Heart right ventricle (tissue), 16 donors: Measurements from ENCODE around the gene MFRP. TPM values are rescaled to one million over a fixed set of nuclear protein-coding genes. Genes with fewer than 3 reads are reported as not detected.

Experiments used
- ATAC-seq, 8 donors: fragments of 200-7000 bp; cut with Tn5 transposase; one replicate each; pipeline ENCODE4 v1.9.1; 2020; ENCODE audit warnings: mild to moderate bottlenecking in 8 of 8, moderate library complexity in 8 of 8, moderate number of reproducible peaks in 1 of 8
- DNase-seq, 2 donors: peaks; one replicate each; pipeline ENCODE4 v3.0.0-alpha.2; 2020
- H3K27ac ChIP-seq, 10 donors: fragments of 200-600 bp; sonication (generic) in 2 of 10; one replicate each; pipeline versions ENCODE4 v1.5.0 to v1.8.0; 2020 to 2022; ENCODE audit warnings: mild to moderate bottlenecking in 3 of 10
- H3K27me3 ChIP-seq, 7 donors: fragments of 200-600 bp; one replicate each; pipeline ENCODE4 v1.8.0; 2021 to 2022; ENCODE audit warnings: mild to moderate bottlenecking in 2 of 7
- H3K36me3 ChIP-seq, 9 donors: fragments of 200-600 bp; sonication (generic) in 1 of 9; one replicate each; pipeline versions ENCODE4 v1.5.0 to v1.8.0; 2020 to 2022; ENCODE audit warnings: mild to moderate bottlenecking in 2 of 9
- H3K4me1 ChIP-seq, 9 donors: fragments of 200-600 bp; sonication (generic) in 1 of 9; one replicate each; pipeline versions ENCODE4 v1.5.0 to v1.8.0; 2020 to 2022; ENCODE audit warnings: mild to moderate bottlenecking in 4 of 9
- H3K4me3 ChIP-seq, 10 donors: fragments of 200-600 bp; sonication (generic) in 2 of 10; one replicate each; pipeline versions ENCODE4 v1.5.0 to v1.8.0; 2020 to 2022; ENCODE audit warnings: mild to moderate bottlenecking in 7 of 10, moderate library complexity in 2 of 10
- H3K9me3 ChIP-seq, 11 donors: fragments of 200-600 bp in 10 of 11; sonication (generic) in 2 of 11; one replicate each; pipeline versions ENCODE4 v1.5.0 to v1.8.0; 2013 to 2022; ENCODE audit warnings: mild to moderate bottlenecking in 2 of 11, control low read depth in 1 of 11, moderate library complexity in 1 of 11
- CTCF ChIP-seq, 9 donors: fragments of 200-600 bp; sonication (generic) in 2 of 9; IDR thresholded peaks; one replicate each; pipeline versions ENCODE4 v1.5.0 to v1.8.0; 2021 to 2022; ENCODE audit warnings: antibody characterized with exemption in 9 of 9, mild to moderate bottlenecking in 5 of 9, moderate library complexity in 1 of 9
- WGBS, 2 donors: extraction: QIAGEN DNeasy Blood & Tissue Kit; methylation state at CpG; one replicate each; pipeline ENCODE4 v1.1.7; 2013; ENCODE audit warnings: inconsistent platforms in 1 of 2; 5-methylcytosine and 5-hydroxymethylcytosine counted together
- intact Hi-C, 10 donors: fragments of 100-400 bp; cut with DNase I; formaldehyde crosslinking; loops; one replicate each; pipeline versions ENCODE4 v1.11.1 to v1.14.2; 2022
- polyA plus RNA-seq, 2 donors: library from polyadenylated mRNA; stranded (reverse); fragments of 200-250 nt; gene quantifications; one replicate each; pipeline ENCODE4 v1.2.3, GENCODE V29; 2013
- total RNA-seq, 10 donors: library from RNA; stranded (reverse); fragmentation: NEBNext Ultra II Directional in 3 of 10; extraction: Animal tissue kit (Norgen Biotek cat#: 25700) in 3 of 10; gene quantifications; one replicate each; pipeline versions ENCODE4 v1.2.1 to v1.2.4, GENCODE V29; 2021 to 2023
- donor health status: Arrhythmogenic right ventricular cardiomyopathy.
- donor health status: ischemic (EF 13 %, LVEDD 7.1; RV severe dilation, severe dysfunction).
- donor health status: healthy with polysubstance abuse.
- donor health status: DM: no; HTN: yes; CAD: no.
- donor health status: DM: no; HTN: no; CAD: no.
- donor health status: ischemic (EF 25% LVEDD 6.9; RV normal size, moderate dysfunction).
- donor health status: ischemic (EF 25% LVEDD 5.7; RV mildly dilated, moderate dysfunction).
- donor health status: healthy.
- donor health status: DM: yes; HTN: yes; CAD: no.
- donor health status: Ischemic cardiomyopathy.
- donor health status: ischemic (EF 35%, LVEDD 5.7; RV mildly dilated, moderate dysfunction).
- donor health status: nonischemic (EF 11% LVEDD 7.7; RV severe dilation, severe dysfunction).
- donor health status: DM: yes; HTN: yes; CAD: no.
- donor health status: PGD.
- donor health status: ischemic (EF 29% LVEDD 5.4; RV normal size, mild dysfunction).
- donor health status: nonischemic (EF 23%, LVEDD 6.1; RV moderate dilation, normal function).

MFRP gene
- total and polyA plus RNA-seq, 12 donors, result 0.04 TPM; not detected in 11

GRCh38 chr11:119332111-119332765 is 14.3 kb downstream of the MFRP start:
- H3K4me1 ChIP-seq, result peaks cover 6 to 26% (median 18%) of the 10 kb centered on the region in 9 donors
- peaks cover 0 to 15% (median 8%) of the 10 kb centered on the region in 9 donors for H3K36me3 ChIP-seq
- DNase-seq, result no peak
- WGBS, 2 donors, result 79 to 82% methylated on average over 4 of the region's 4 CpGs
- H3K27me3 ChIP-seq, result peaks cover 0 to 3% (median 0%) of the 10 kb centered on the region in 7 donors
- H3K27ac ChIP-seq, result no peak overlapping the region
- H3K9me3 ChIP-seq, result no peaks in the 10 kb centered on the region
- no peak overlapping the region for H3K4me3 ChIP-seq
- ATAC-seq, result no peak
- TF ChIP-seq CTCF (IDR thresholded peaks at IDR 0.05), result no peak
- intact Hi-C loops, result loop anchor here in 1 of 10 donors (10.0 kb wide), 1 partner anchor 127 kb away; the partner anchor contains the start of gene CBL

GRCh38 chr11:119330237-119330636 is 16.3 kb downstream of the MFRP start:
- no peak for TF ChIP-seq CTCF (IDR thresholded peaks at IDR 0.05)
- Histone ChIP-seq H3K4me3 (no peak overlapping the region), H3K4me1 (peaks cover 2 to 11% (median 7%) of the 10 kb centered on the region in 9 donors), H3K27ac (no peak overlapping the region), H3K9me3 (no peaks in the 10 kb centered on the region), H3K27me3 (peaks cover 0 to 3% (median 0%) of the 10 kb centered on the region in 7 donors), H3K36me3 (no peaks in the 10 kb centered on the region)
- WGBS, 2 donors, result 44 to 60% methylated on average over 1 of the region's 1 CpG
- ATAC-seq (no peak), DNase-seq (no peak)
- intact Hi-C loops, result loop anchor here in 1 of 10 donors (10.0 kb wide), 1 partner anchor 125 kb away; the partner anchor contains the start of gene CBL

- no peak overlapping the region for H3K4me3 ChIP-seq
These were observed 17.2 kb downstream of the MFRP start for GRCh38 chr11:119329320-119329719.

GRCh38 chr11:119324189-119324588 is 22.3 kb downstream of the MFRP start:
- no peaks in the 10 kb centered on the region for H3K9me3 ChIP-seq
- H3K27me3 ChIP-seq, result peaks cover 0 to 21% (median 0%) of the 10 kb centered on the region in 7 donors
- peak overlapping the region in 1 of 10 donors; percentile 99 for H3K27ac ChIP-seq
- 52 to 58% methylated on average over 4 of the region's 4 CpGs for WGBS, 2 donors
- H3K36me3 ChIP-seq, result no peaks in the 10 kb centered on the region
- no peak overlapping the region for H3K4me3 ChIP-seq
- no peak for DNase-seq
- no peak for TF ChIP-seq CTCF (IDR thresholded peaks at IDR 0.05)
- H3K4me1 ChIP-seq, result peaks cover 2 to 49% (median 28%) of the 10 kb centered on the region in 9 donors
- ATAC-seq, result no peak
- intact Hi-C loops, result loop anchor here in 6 of 10 donors (5.0 to 10.0 kb wide), 4 partner anchors 117 to 222 kb away; partner anchors contain the start of genes CBL (in 5 of the 6), ABCG4 (in 1 of the 6) and DPAGT1 (in 1 of the 6)

More at GRCh38 chr11:119329320-119329719, 17.2 kb downstream of the MFRP start:
- intact Hi-C loops, result loop anchor here in 2 of 10 donors (10.0 kb wide), 2 partner anchors 125 to 185 kb away; partner anchors contain the start of genes ABCG4 (in 1 of the 2) and CBL (in 1 of the 2)
- no peak overlapping the region for H3K27ac ChIP-seq
- peaks cover 0 to 5% (median 0%) of the 10 kb centered on the region in 9 donors for H3K4me1 ChIP-seq
- peaks cover 0 to 3% (median 0%) of the 10 kb centered on the region in 7 donors for H3K27me3 ChIP-seq
- no peaks in the 10 kb centered on the region for H3K9me3 ChIP-seq
- WGBS, 2 donors, result 66 to 76% methylated on average over 2 of the region's 2 CpGs
- ATAC-seq (no peak), DNase-seq (no peak)
- no peaks in the 10 kb centered on the region for H3K36me3 ChIP-seq
- TF ChIP-seq CTCF (IDR thresholded peaks at IDR 0.05), result no peak
